ENCODE data around the gene MTG2. TPM values are rescaled to one million over a fixed set of nuclear protein-coding genes. Genes with fewer than 3 reads are reported as not detected.

MTG2 gene
- total RNA-seq, 1 donor from 2014 or later, result 14.9 TPM

GRCh38 chr20:62151225-62151624 lies 31.6 kb upstream of the MTG2 start:
- no peak for DNase-seq (ENCODE audit: low read depth)
- TF ChIP-seq CTCF (conservative IDR thresholded peaks at IDR 0.05; ENCODE audit: low read depth, low read length), result no peak
- H3K4me3 ChIP-seq (ENCODE audit: low read depth, low read length), result no peak overlapping the region

GRCh38 chr20:62151835-62152364 lies 30.9 kb upstream of the MTG2 start:
- no peak for DNase-seq (ENCODE audit: low read depth)
- TF ChIP-seq CTCF (conservative IDR thresholded peaks at IDR 0.05; ENCODE audit: low read depth, low read length), result no peak

GRCh38 chr20:62155428-62156253 lies 27.2 kb upstream of the MTG2 start:
- no peak overlapping the region for H3K4me3 ChIP-seq (ENCODE audit: low read depth, low read length)
- no peak for DNase-seq (ENCODE audit: low read depth)
- no peak for TF ChIP-seq CTCF (conservative IDR thresholded peaks at IDR 0.05; ENCODE audit: low read depth, low read length)

More at GRCh38 chr20:62151835-62152364, 30.9 kb upstream of the MTG2 start:
- no peak overlapping the region for H3K4me3 ChIP-seq (ENCODE audit: low read depth, low read length)

- H3K4me3 ChIP-seq (ENCODE audit: low read depth, low read length), result no peak overlapping the region
- no peak for DNase-seq (ENCODE audit: low read depth)
- TF ChIP-seq CTCF (conservative IDR thresholded peaks at IDR 0.05; ENCODE audit: low read depth, low read length), result no peak
These were observed 26.6 kb upstream of the MTG2 start for GRCh38 chr20:62156254-62156556.

GRCh38 chr20:62156592-62157386 lies 26.0 kb upstream of the MTG2 start:
- TF ChIP-seq CTCF (conservative IDR thresholded peaks at IDR 0.05; ENCODE audit: low read depth, low read length), result peak; percentile 75
- no peak for DNase-seq (ENCODE audit: low read depth)
- H3K4me3 ChIP-seq (ENCODE audit: low read depth, low read length), result no peak overlapping the region

GRCh38 chr20:62157387-62158087 lies 25.3 kb upstream of the MTG2 start:
- TF ChIP-seq CTCF (conservative IDR thresholded peaks at IDR 0.05; ENCODE audit: low read depth, low read length), result no peak
- DNase-seq (ENCODE audit: low read depth), result no peak
- H3K4me3 ChIP-seq (ENCODE audit: low read depth, low read length), result no peak overlapping the region

All from epithelial cell of proximal tubule (primary cell).